Suprapubic skin (tissue), 4 donors: ENCODE results near the gene ALDH3B2. TPM values are rescaled to one million over a fixed set of nuclear protein-coding genes. Genes with fewer than 3 reads are reported as not detected.

Experiments used
- DNase-seq, 2 donors: peaks; one replicate each; pipeline ENCODE4 v3.0.0-alpha.2; 2019; ENCODE audit warnings: low spot score in 2 of 2
- H3K27ac ChIP-seq: fragments of 200-600 bp; sonication (generic); one replicate; pipeline ENCODE4 v1.5.1; 2019
- H3K27me3 ChIP-seq: fragments of 200-600 bp; sonication (generic); one replicate; pipeline ENCODE4 v1.5.1; 2019
- H3K36me3 ChIP-seq: fragments of 200-600 bp; sonication (generic); one replicate; pipeline ENCODE4 v1.5.1; 2019
- H3K4me1 ChIP-seq: fragments of 200-600 bp; sonication (generic); one replicate; pipeline ENCODE4 v1.5.1; 2019
- H3K4me3 ChIP-seq: fragments of 200-600 bp; sonication (generic); one replicate; pipeline ENCODE4 v1.5.1; 2019; ENCODE audit warnings: mild to moderate bottlenecking
- H3K9me3 ChIP-seq: fragments of 200-600 bp; sonication (generic); one replicate; pipeline ENCODE4 v1.5.1; 2019
- CTCF ChIP-seq, 2 donors: fragments of 200-600 bp in 1 of 2; fragments of 450-650 bp in 1 of 2; sonication (generic) in 1 of 2; IDR thresholded peaks; one replicate each; pipeline ENCODE4 v1.5.1; 2016 to 2019; ENCODE audit warnings: antibody characterized with exemption in 2 of 2, mild to moderate bottlenecking in 1 of 2, moderate library complexity in 1 of 2
- EP300 ChIP-seq: sonication (generic); formaldehyde crosslinking; IDR thresholded peaks from one replicate; pipeline ENCODE4 v1.6.1; 2017; ENCODE audit warnings: antibody characterized with exemption
- POLR2A ChIP-seq, 2 donors: fragments of 450-650 bp; IDR thresholded peaks; one replicate each; pipeline ENCODE4 v1.6.1; 2017; ENCODE audit warnings: antibody characterized with exemption in 2 of 2, mild to moderate bottlenecking in 2 of 2, moderate library complexity in 2 of 2
- POLR2AphosphoS5 ChIP-seq, 3 donors: sonication (generic); formaldehyde crosslinking; IDR thresholded peaks; one replicate each; pipeline ENCODE4 v1.6.1; 2017; ENCODE audit warnings: antibody characterized with exemption in 3 of 3
- WGBS: methylation state at CpG from one replicate; pipeline ENCODE4 v1.1.5; 2018; 5-methylcytosine and 5-hydroxymethylcytosine counted together
- total RNA-seq, 4 donors: library from RNA; depleted of rRNA; stranded (reverse); fragments of >200 nt; gene quantifications; one replicate each; pipeline ENCODE4 v1.1.0, GENCODE V29; 2016

The ALDH3B2 gene
- total RNA-seq, 4 donors from 2014 or later = 90.0 to 176 (median 105) TPM

DNA sequence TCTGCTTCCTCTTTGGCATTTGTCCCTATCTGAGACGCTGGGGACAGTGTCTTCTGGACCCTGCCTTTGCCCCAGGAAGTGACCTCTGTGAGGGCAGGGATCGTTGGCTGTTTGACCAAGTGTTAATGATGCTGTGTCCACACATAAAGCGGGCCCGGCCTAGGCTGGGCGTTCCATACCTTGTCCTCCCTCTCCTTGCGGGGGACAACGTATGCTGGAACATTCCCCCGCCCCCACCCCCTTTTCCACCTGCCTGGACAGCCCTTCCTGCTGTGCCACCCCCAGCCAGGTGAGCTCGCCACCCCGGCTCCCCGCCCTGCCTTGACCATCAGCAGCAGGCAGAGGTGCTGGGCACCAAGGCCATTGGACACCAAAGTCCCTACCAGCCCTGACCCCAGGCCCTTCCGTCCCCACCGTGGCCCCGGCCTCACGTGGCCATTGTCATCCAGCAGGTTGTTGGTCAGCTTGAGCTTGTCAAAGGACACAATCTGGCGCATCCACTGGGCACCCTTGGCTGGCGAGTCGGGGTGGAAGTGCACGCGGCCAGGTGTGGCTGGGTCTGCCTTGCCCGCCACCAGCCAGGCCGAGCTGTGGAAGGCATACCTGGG lies 40.6 kb downstream of the ALDH3B2 start:
- DNase-seq = peak; percentile 53 to 80
- Histone ChIP-seq H3K27me3 (peaks cover 2% of the 10 kb centered on the region), H3K9me3 (no peaks in the 10 kb centered on the region), H3K36me3 (no peaks in the 10 kb centered on the region), H3K27ac (no peak overlapping the region), H3K4me1 (peaks cover 17% of the 10 kb centered on the region), H3K4me3 (no peak overlapping the region)
- 82% methylated on average over 14 of the region's 22 CpGs for WGBS
- TF ChIP-seq EP300 = no peak
- no peak for TF ChIP-seq CTCF (IDR thresholded peaks at IDR 0.05)
- TF ChIP-seq POLR2AphosphoS5 (IDR thresholded peaks at IDR 0.05) = no peak
- no peak for TF ChIP-seq POLR2A (IDR thresholded peaks at IDR 0.05)

- no peak overlapping the region for H3K27ac ChIP-seq
- no peaks in the 10 kb centered on the region for H3K27me3 ChIP-seq
- no peak overlapping the region for H3K4me3 ChIP-seq
- H3K36me3 ChIP-seq = no peaks in the 10 kb centered on the region
- H3K4me1 ChIP-seq = peaks cover 24% of the 10 kb centered on the region
- no peaks in the 10 kb centered on the region for H3K9me3 ChIP-seq
- TF ChIP-seq POLR2A (IDR thresholded peaks at IDR 0.05) (no peak), POLR2AphosphoS5 (IDR thresholded peaks at IDR 0.05) (no peak), CTCF (IDR thresholded peaks at IDR 0.05) (no peak), EP300 (no peak)
- 93% methylated on average over 29 of the region's 30 CpGs for WGBS
- DNase-seq = peak; percentile 57 to 74
Measured at GRCh38 chr11:67632982-67633755, 41.3 kb downstream of the ALDH3B2 start.

DNA sequence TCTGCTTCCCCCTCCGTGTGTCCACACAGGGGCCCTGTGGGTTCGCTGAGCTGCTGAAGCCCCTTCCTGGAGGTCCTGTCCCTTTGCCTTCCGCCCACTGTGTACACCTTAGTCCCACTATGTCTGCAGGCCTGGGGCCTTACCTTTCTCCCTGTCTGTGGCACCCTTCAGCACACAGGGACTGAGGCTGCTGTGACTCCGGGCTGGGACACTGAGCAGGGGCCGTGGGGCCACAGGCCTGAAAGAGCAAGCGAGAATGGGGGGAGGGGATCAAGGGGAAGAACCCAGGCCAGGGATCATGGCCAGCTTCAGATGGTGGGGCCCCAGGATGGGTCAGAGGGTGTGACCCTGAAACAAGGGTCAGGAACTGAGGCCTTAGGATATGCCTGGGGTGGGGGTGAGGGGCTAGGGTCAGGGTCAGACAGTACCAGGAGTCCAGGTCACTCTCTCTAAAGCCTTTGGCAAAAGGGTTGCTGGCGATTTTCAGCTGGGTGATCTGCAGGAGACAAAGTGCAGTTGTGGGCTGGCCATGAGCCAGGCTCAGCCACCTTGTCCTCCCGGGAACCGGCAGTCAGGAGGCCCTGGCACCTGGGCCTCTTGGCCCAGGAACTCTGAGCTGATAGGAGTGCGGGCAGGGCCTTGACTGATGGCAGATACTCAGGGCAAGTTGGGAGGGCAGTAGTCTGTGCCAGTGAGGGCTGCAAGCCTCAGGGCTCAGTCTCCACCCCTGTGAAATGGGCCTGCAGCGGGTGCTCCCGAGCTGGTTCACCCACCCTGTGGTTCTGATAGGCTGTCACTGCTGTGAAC lies 42.0 kb downstream of the ALDH3B2 start:
- Histone ChIP-seq H3K9me3 (no peaks in the 10 kb centered on the region), H3K4me1 (peaks cover 31% of the 10 kb centered on the region), H3K36me3 (no peaks in the 10 kb centered on the region), H3K4me3 (no peak overlapping the region), H3K27me3 (no peaks in the 10 kb centered on the region), H3K27ac (no peak overlapping the region)
- DNase-seq = peak in 1 of 2 donors; percentile 57
- no peak for TF ChIP-seq EP300
- no peak for TF ChIP-seq POLR2A (IDR thresholded peaks at IDR 0.05)
- no peak for TF ChIP-seq POLR2AphosphoS5 (IDR thresholded peaks at IDR 0.05)
- TF ChIP-seq CTCF (IDR thresholded peaks at IDR 0.05) = no peak
- 82% methylated on average over 9 of the region's 12 CpGs for WGBS

GRCh38 chr11:67631853-67632174 lies 42.6 kb downstream of the ALDH3B2 start:
- Histone ChIP-seq H3K36me3 (no peaks in the 10 kb centered on the region), H3K4me1 (peaks cover 35% of the 10 kb centered on the region), H3K4me3 (no peak overlapping the region), H3K9me3 (no peaks in the 10 kb centered on the region), H3K27me3 (no peaks in the 10 kb centered on the region), H3K27ac (no peak overlapping the region)
- WGBS = 85% methylated on average over 2 of the region's 2 CpGs
- TF ChIP-seq EP300 = no peak
- TF ChIP-seq CTCF (IDR thresholded peaks at IDR 0.05) = no peak
- TF ChIP-seq POLR2AphosphoS5 (IDR thresholded peaks at IDR 0.05) = no peak
- TF ChIP-seq POLR2A (IDR thresholded peaks at IDR 0.05) = no peak
- no peak for DNase-seq

DNA sequence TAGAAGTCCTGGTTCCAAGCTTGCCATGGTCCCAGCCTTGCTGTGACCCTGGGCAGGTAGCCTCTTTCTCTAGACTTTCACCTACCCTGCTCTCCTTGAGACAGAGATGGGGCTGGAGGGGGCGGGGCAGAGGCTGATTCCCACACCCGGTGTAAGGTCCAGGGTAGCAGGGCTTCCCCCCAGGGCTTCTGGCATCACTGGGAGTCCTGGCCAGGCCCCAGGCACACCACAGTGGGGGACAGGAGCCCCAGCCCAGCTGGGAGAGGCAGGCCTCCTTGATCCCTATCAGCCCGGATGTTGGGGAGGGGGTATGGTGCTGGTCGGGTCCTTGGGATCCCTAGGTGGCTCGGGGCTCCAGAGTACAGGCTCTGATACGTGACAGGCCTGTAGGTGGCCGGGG lies 43.0 kb downstream of the ALDH3B2 start:
- H3K27ac ChIP-seq = no peak overlapping the region
- no peaks in the 10 kb centered on the region for H3K27me3 ChIP-seq
- TF ChIP-seq POLR2A (IDR thresholded peaks at IDR 0.05) (no peak), POLR2AphosphoS5 (IDR thresholded peaks at IDR 0.05) (no peak)
- WGBS = 67% methylated on average over 3 of the region's 7 CpGs
- no peaks in the 10 kb centered on the region for H3K9me3 ChIP-seq
- H3K4me3 ChIP-seq = no peak overlapping the region
- DNase-seq = peak; percentile 76
- peaks cover 35% of the 10 kb centered on the region for H3K4me1 ChIP-seq
- no peaks in the 10 kb centered on the region for H3K36me3 ChIP-seq
